GM19468 (cell line): ENCODE measurements around the gene STAP1.
"Not testable (repeated sequence)": the region's sequence is repeated elsewhere in the genome, so short reads cannot be mapped to it uniquely, and the experiment has no call there.

Source experiments
- ATAC-seq: cut with Tn5 transposase; IDR thresholded peaks from one replicate; pipeline ENCODE4 v1.9.1; 2021; ENCODE audit warnings: mild to moderate bottlenecking, moderate library complexity, moderate number of reproducible peaks; ENCODE audit not compliant: unreplicated experiment; ENCODE audit errors: extremely low read depth

The STAP1 gene

GRCh38 chr4:67558493-67558892 lies at the start of gene STAP1:
TSS of gene STAP1 (plus strand) at chr4:67558727. CDS start at chr4:67558810, 83 bp downstream.
- peak; percentile 32 for ATAC-seq

GRCh38 chr4:67512501-67512900 lies 46.0 kb upstream of the STAP1 start:
- ATAC-seq = no peak

GRCh38 chr4:67520141-67520540 lies 38.4 kb upstream of the STAP1 start:
- no peak for ATAC-seq

- no peak for ATAC-seq
Observed at GRCh38 chr4:67521506-67521905, 37.0 kb upstream of the STAP1 start.

- ATAC-seq = no peak
Observed at GRCh38 chr4:67522230-67522629, 36.3 kb upstream of the STAP1 start.

GRCh38 chr4:67522851-67523671 lies 35.5 kb upstream of the STAP1 start:
- no peak for ATAC-seq

- ATAC-seq = not testable (repeated sequence)
Observed at GRCh38 chr4:67524140-67524539, 34.4 kb upstream of the STAP1 start.

- no peak for ATAC-seq
Observed at GRCh38 chr4:67531379-67531962, 27.1 kb upstream of the STAP1 start.

- not testable (repeated sequence) for ATAC-seq
Observed at GRCh38 chr4:67532397-67532796, 26.1 kb upstream of the STAP1 start.

- ATAC-seq = no peak
Observed at GRCh38 chr4:67533112-67533511, 25.4 kb upstream of the STAP1 start.

- no peak for ATAC-seq
Observed at GRCh38 chr4:67535280-67535840, 23.2 kb upstream of the STAP1 start.

GRCh38 chr4:67539830-67540229 lies 18.7 kb upstream of the STAP1 start:
- no peak for ATAC-seq

- no peak for ATAC-seq
Observed at GRCh38 chr4:67542076-67542475, 16.5 kb upstream of the STAP1 start.

GRCh38 chr4:67545199-67546003 lies 13.1 kb upstream of the STAP1 start, which contains the start of gene CENPC:
TSS of gene CENPC (minus strand) at chr4:67545503. CDS start at chr4:67545355, 148 bp downstream.
- ATAC-seq = peak; percentile 96

GRCh38 chr4:67546004-67546356 lies 12.5 kb upstream of the STAP1 start:
- no peak for ATAC-seq

- ATAC-seq = no peak
Observed at GRCh38 chr4:67546971-67547370, 11.6 kb upstream of the STAP1 start.

- no peak for ATAC-seq
Observed at GRCh38 chr4:67549123-67549522, 9.4 kb upstream of the STAP1 start.

- no peak for ATAC-seq
Observed at GRCh38 chr4:67550451-67550850, 8.1 kb upstream of the STAP1 start.

GRCh38 chr4:67550857-67551256 lies 7.7 kb upstream of the STAP1 start:
- ATAC-seq = no peak

- ATAC-seq = not testable (repeated sequence)
Observed at GRCh38 chr4:67552146-67552792, 6.3 kb upstream of the STAP1 start.
